HG03565 (cell line): ENCODE measurements around the gene ARHGEF26.
"Not testable (repeated sequence)": the region's sequence is repeated elsewhere in the genome, so short reads cannot be mapped to it uniquely, and the experiment has no call there.

Experiments
- ATAC-seq: cut with Tn5 transposase; IDR thresholded peaks from one replicate; pipeline ENCODE4 v1.9.1; 2021; ENCODE audit warnings: mild to moderate bottlenecking, moderate library complexity; ENCODE audit not compliant: unreplicated experiment

The ARHGEF26 gene

GRCh38 chr3:154120961-154121700, at the start of gene ARHGEF26:
Gene ARHGEF26 (plus strand): TSS chr3:154121390. CDS start chr3:154121993, 603 bp downstream.
- ATAC-seq: peak; percentile 56

GRCh38 chr3:154074966-154075365, 46.2 kb upstream of the ARHGEF26 start:
- no peak for ATAC-seq

GRCh38 chr3:154078672-154079071, 42.5 kb upstream of the ARHGEF26 start:
- ATAC-seq: no peak

DNA sequence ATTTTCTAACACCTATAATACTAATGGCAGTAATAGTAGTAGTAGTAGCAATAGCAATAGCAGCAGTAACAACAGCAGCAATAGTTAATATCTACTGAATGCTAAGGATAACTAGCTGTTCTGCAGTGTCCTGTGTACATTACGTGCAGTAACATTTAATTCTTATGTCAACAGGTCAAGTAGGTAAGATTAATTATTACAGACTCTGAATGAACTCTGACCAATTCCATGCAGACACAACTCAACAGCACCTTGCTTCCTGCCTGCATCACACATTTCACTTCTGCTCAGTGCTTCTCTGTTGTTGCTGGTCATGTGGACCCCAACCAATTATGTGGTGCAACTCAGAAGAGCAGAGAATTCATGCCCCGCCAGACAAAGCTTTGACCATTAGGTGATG, 39.9 kb upstream of the ARHGEF26 start:
- ATAC-seq: no peak

DNA sequence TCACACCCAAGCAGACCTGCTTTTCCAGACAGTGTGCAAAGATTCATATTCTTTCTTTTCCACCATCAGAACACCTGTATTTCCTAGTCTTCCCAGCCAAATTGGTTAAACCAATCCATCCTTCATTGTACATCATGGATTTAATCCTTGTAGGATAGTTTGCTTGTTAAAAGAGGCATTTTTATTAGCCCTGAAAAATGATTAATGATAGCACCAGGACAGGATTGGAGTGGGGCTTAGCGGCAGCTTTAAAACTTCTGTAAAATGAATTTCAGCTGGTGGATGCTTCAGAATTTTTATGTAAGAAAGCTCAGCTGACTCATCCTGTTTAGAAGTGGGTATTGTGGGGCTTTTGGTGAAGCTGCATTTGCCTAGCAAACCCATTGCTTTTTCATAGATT, 36.1 kb upstream of the ARHGEF26 start:
- no peak for ATAC-seq

- no peak for ATAC-seq
These were observed 35.4 kb upstream of the ARHGEF26 start for GRCh38 chr3:154085799-154086198.

- no peak for ATAC-seq
These were observed 34.9 kb upstream of the ARHGEF26 start for GRCh38 chr3:154086286-154086685.

- not testable (repeated sequence) for ATAC-seq
These were observed 33.3 kb upstream of the ARHGEF26 start for GRCh38 chr3:154087756-154088480.

DNA sequence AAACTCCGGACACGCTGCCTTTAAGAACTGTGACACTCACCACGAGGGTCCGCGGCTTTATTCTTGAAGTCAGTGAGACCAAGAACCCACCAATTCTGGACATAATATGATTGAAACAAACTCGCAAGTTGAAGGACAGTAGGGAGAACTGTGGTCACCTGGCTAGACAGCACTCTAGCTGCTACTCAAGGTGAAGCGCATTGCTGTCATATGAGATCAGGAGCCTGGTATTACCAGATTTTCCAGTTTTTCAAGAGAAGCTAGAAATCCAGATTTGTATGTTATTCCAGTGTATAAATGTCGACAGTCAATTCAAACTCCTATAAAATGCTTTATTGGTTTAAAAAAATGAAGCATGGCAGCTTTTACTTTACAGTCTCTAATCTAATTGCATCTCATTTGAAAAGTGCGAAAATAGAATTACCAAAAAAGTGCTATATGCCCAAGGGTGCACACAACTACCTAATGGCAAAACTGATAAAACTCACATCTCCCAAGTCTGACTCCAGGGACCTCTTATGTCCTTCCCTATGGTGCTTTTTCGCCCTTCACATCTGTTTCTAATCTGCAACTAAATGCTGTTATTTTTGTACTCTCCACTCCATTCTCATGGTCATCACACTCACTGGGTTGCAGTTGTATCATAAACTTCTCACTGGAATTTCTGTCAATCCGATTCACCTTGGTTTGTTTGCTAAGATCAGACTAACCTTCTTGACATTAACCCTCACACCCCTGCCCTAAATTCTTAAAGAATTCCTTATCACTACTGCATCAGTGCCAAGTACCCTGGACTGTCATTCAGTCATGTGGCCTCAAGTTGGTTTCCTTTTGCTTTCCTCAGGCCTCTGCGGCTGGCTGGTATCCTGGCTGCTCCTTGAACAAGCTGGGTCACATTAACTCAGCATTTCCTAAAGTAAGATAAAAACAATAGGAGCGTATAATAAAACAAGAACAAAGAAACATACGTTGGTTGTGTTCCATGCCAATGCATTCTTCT, 31.5 kb upstream of the ARHGEF26 start:
- ATAC-seq: no peak

- no peak for ATAC-seq
These were observed 27.1 kb upstream of the ARHGEF26 start for GRCh38 chr3:154094051-154094450.

GRCh38 chr3:154095832-154096421, 25.3 kb upstream of the ARHGEF26 start:
- ATAC-seq: no peak

DNA sequence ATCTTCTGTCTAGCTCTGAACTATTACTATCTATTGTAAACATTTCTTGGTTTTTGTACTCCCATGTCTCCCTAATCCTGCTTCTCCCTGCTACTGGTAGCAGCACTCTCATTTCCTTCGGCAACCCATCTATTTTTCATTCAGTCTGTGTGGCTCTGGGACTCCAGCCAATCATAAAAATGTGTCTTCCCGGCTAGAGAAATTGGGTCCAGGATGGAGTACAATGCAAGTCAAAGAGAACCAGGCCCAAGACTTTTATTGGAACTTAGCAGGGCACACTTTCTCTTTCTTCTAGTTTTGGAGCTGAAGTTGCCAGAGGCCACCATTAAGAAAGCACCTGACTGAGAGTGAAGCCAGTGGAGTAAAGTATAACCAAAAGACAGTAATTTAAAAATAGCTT, 22.8 kb upstream of the ARHGEF26 start:
- no peak for ATAC-seq

DNA sequence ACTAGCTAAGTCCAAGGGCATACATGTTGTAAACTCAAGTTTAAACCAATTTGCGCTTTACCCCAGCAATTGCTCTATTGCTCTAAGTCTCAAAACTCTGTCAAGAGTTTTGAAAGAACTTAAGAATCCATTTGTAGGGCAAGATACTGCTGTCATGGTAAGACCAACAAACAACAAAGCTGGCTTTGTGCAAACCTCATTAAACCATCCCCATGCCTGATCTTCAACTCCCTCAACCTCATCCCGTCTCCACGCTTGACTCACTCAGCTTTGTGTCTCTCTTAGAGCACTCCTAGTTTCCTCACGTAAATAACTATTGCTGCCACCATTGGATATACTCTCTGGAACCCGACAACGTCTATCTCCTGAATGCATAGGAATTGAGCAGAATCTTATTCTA, 20.6 kb upstream of the ARHGEF26 start:
- no peak for ATAC-seq

DNA sequence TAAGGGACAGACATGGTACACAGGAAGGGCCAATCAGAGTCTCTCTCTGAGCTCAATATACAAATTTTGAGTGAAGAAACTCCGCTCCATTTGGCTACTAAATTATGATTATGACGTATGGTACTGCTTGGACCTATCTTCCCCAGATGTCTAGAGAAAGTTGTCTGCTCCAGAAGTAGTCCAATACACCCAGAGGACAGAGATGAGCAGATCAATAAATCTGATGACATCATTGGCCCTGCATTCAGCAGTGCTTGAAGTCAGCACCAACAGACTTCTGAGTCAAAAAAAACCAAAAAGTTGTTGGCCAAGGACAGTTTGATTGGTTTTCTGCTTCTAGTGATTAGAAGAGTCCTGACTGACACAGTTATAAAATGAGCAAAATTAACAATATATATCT, 19.9 kb upstream of the ARHGEF26 start:
- no peak for ATAC-seq

GRCh38 chr3:154102225-154102624, 19.0 kb upstream of the ARHGEF26 start:
- no peak for ATAC-seq

GRCh38 chr3:154105218-154105975, 15.8 kb upstream of the ARHGEF26 start:
- ATAC-seq: no peak

GRCh38 chr3:154111365-154111935, 9.7 kb upstream of the ARHGEF26 start:
- ATAC-seq: no peak

DNA sequence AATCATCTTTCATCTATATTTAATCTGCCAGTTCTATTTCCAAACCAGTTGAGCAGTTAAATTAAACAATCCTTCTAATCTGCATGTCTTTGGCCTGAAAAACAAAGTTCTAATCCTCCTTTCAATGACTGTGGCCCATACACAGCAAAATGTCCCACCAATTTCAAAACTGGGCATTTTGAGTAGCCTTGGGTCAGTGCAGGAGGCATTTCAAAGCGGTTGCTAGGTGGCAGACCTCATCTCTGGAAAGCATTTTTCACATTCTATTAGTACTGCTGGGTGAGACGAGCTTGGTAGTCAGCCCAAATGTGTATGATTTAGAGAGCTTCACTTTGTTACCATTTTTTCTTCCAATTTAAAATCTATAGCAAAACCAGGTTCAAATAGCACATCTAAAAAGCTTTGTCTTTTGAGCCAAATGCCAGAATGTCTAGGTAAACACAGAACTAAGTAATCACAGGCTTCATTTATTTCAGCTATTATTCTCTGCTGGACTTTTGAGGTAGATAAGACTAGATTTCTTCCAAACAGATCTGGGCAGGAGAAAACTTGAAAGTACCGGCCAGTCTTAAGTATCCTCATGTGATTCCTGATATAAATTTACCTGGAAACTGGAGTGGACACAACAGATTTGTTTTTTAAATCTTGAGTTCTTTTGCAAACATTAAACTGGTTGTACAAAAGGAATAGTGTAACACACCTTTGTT, 8.9 kb upstream of the ARHGEF26 start:
- no peak for ATAC-seq

DNA sequence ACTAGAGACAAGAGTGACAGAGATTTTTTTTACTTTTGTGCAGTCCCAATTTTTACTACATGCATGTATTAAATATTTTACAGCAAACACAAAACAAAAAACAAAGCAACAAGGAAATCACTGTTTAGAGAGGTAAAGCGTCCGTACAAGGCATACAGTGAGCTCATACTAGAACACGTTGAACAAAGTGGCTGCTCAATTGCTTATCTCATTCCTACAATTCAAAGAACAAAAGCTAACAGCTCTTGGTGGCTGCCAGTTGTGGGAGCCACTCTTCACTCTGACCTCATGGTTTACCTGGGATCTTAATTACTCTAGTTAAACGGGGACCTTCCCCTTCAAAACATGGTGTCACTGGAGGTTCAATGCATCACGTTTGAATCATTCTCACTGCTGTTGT, 7.6 kb upstream of the ARHGEF26 start:
- no peak for ATAC-seq
